Vagina (tissue), 2 donors: ENCODE results near the gene NPC1L1.

Source experiments
- CTCF ChIP-seq, 3 experiments: fragments of 450-650 bp in 2 of 3; fragments of 200-600 bp in 1 of 3; sonication (generic) in 1 of 3; IDR thresholded peaks; one replicate each; pipeline ENCODE4 v1.5.1; 2017 to 2019; ENCODE audit warnings: antibody characterized with exemption in 3 of 3, mild to moderate bottlenecking in 2 of 3, moderate library complexity in 2 of 3
- POLR2A ChIP-seq, 2 donors: fragments of 450-650 bp; IDR thresholded peaks; one replicate each; pipeline ENCODE4 v1.6.1; 2017; ENCODE audit warnings: antibody characterized with exemption in 2 of 2, mild to moderate bottlenecking in 2 of 2, moderate library complexity in 2 of 2

- TF ChIP-seq CTCF (IDR thresholded peaks at IDR 0.05) (no peak), POLR2A (IDR thresholded peaks at IDR 0.05) (no peak)
Measured at GRCh38 chr7:44511236-44511635, 29.9 kb downstream of the NPC1L1 start.
